HEK293T (cell line): ENCODE data around the gene RPL13A.

Source experiments
- ARNT ChIP-seq: fragments of 450-650 bp; IDR thresholded peaks from 2 replicates; pipeline ENCODE4 v1.6.1; 2017; ENCODE audit warnings: mild to moderate bottlenecking
- BHLHE40 ChIP-seq: fragments of 450-650 bp; IDR thresholded peaks from 2 replicates; pipeline ENCODE4 v1.6.1; 2016; ENCODE audit warnings: mild to moderate bottlenecking, moderate library complexity, borderline replicate concordance
- FOXA1 ChIP-seq: fragments of 450-650 bp; IDR thresholded peaks from 2 replicates; pipeline ENCODE4 v1.6.1; 2016; ENCODE audit warnings: mild to moderate bottlenecking
- FOXK2 ChIP-seq: fragments of 450-650 bp; IDR thresholded peaks from 2 replicates; pipeline ENCODE4 v1.6.1; 2016; ENCODE audit warnings: mild to moderate bottlenecking
- FOXM1 ChIP-seq: fragments of 450-650 bp; IDR thresholded peaks from 2 replicates; pipeline ENCODE4 v1.6.1; 2017; ENCODE audit warnings: mild to moderate bottlenecking, borderline replicate concordance
- HDGF ChIP-seq: fragments of 450-650 bp; IDR thresholded peaks from 2 replicates; pipeline ENCODE4 v1.6.1; 2017; ENCODE audit warnings: antibody characterized with exemption, borderline replicate concordance
- L3MBTL2 ChIP-seq: fragments of 450-650 bp; conservative IDR thresholded peaks from 2 replicates; pipeline ENCODE4 v1.6.1; 2016; ENCODE audit warnings: mild to moderate bottlenecking
- NFRKB ChIP-seq: fragments of 450-650 bp; IDR thresholded peaks from 2 replicates; pipeline ENCODE4 v1.6.1; 2016; ENCODE audit warnings: mild to moderate bottlenecking, moderate library complexity
- PKNOX1 ChIP-seq: fragments of 450-650 bp; IDR thresholded peaks from 2 replicates; pipeline ENCODE4 v1.6.1; 2016
- SP1 ChIP-seq: fragments of 450-650 bp; IDR thresholded peaks from 2 replicates; pipeline ENCODE4 v1.6.1; 2017
- SUZ12 ChIP-seq: fragments of 450-650 bp; IDR thresholded peaks from 2 replicates; pipeline ENCODE4 v1.6.1; 2016; ENCODE audit warnings: mild to moderate bottlenecking

- TF ChIP-seq SP1 = no peak
- no peak for TF ChIP-seq SUZ12
- TF ChIP-seq BHLHE40 = no peak
- TF ChIP-seq FOXK2 = no peak
- no peak for TF ChIP-seq FOXM1
- TF ChIP-seq ARNT = no peak
- TF ChIP-seq HDGF = no peak
- peak; percentile 87 for TF ChIP-seq L3MBTL2
- no peak for TF ChIP-seq FOXA1
- TF ChIP-seq NFRKB = no peak
- TF ChIP-seq PKNOX1 = no peak
These were observed 34.2 kb upstream of the RPL13A start, which contains the start of gene ALDH16A1 for GRCh38 chr19:49453013-49453756.
